GM23338 (cell line): ENCODE results near the gene REM2.

Experiments used
- CREB1 ChIP-seq: fragments of 250-450 bp; sonication (Bioruptor Pico); IDR thresholded peaks from 2 replicates; pipeline ENCODE4 v1.5.0; 2020; ENCODE audit warnings: low read depth, mild to moderate bottlenecking, moderate library complexity
- CTCF ChIP-seq, 2 experiments: fragments of 200-600 bp in 1 of 2; sonication (generic) in 1 of 2; conservative IDR thresholded peaks; 2 replicates each; pipeline versions ENCODE4 v1.5.1 to v1.6.1; 2016 to 2017; ENCODE audit warnings: antibody characterized with exemption in 2 of 2, low read depth in 2 of 2, mild to moderate bottlenecking in 2 of 2, moderate library complexity in 1 of 2
- ETS1 ChIP-seq: IDR thresholded peaks from 2 replicates; pipeline ENCODE4 v1.6.1; 2016; ENCODE audit warnings: antibody characterized with exemption
- EZH2 ChIP-seq: fragments of 200-600 bp; sonication (generic); IDR thresholded peaks from one replicate; pipeline ENCODE4 v1.8.0; 2017; ENCODE audit warnings: antibody characterized with exemption, mild to moderate bottlenecking, low read depth; ENCODE audit not compliant: unreplicated experiment
- JUNB ChIP-seq: IDR thresholded peaks from one replicate; pipeline ENCODE4 v1.6.1; 2016; ENCODE audit warnings: antibody characterized with exemption; ENCODE audit not compliant: unreplicated experiment
- POLR2AphosphoS5 ChIP-seq: IDR thresholded peaks from 2 replicates; pipeline ENCODE4 v1.6.1; 2016; ENCODE audit warnings: antibody characterized with exemption, low read depth

- TF ChIP-seq CTCF (conservative IDR thresholded peaks at IDR 0.05; ENCODE audit: low read depth in 2 of 2) (no peak), CREB1 (CRISPR knock-in tag) (no peak), JUNB (no peak), POLR2AphosphoS5 (no peak), ETS1 (no peak), EZH2 (no peak)
Observed at GRCh38 chr14:22837114-22837749, 45.8 kb upstream of the REM2 start.
